ENCODE data around the gene RHOBTB3. TPM values are rescaled to one million over a fixed set of nuclear protein-coding genes. Genes with fewer than 3 reads are reported as not detected.

Gene RHOBTB3
- total and polyA plus RNA-seq, 12 donors: 15.0 to 124 (median 90.4) TPM

GRCh38 chr5:95808013-95808685, 77.0 kb downstream of the RHOBTB3 start:
- DNase-seq (no peak), ATAC-seq (peak in 2 of 8 donors; percentile 0 to 10)
- intact Hi-C loops (cut with DNase I): loop anchor here in 1 of 10 donors (2.0 kb wide), 1 partner anchor 15 kb away; the partner anchor contains the start of gene GLRX
- no peak for TF ChIP-seq CTCF (IDR thresholded peaks at IDR 0.05)
- peaks cover 0 to 12% (median 0%) of the 10 kb centered on the region in 11 donors for H3K9me3 ChIP-seq
- WGBS, 2 donors: 71 to 72% methylated on average over 7 of the region's 7 CpGs
- peak overlapping the region; percentile 44 to 89 (median 83) for H3K27ac ChIP-seq
- peak overlapping the region in 5 of 10 donors; percentile 7 to 31 (median 15) for H3K4me3 ChIP-seq
- H3K36me3 ChIP-seq: peaks cover 0 to 18% (median 0%) of the 10 kb centered on the region in 9 donors
- no peaks in the 10 kb centered on the region for H3K27me3 ChIP-seq
- H3K4me1 ChIP-seq: peaks cover 11 to 73% (median 48%) of the 10 kb centered on the region in 9 donors

- peaks cover 11 to 73% (median 53%) of the 10 kb centered on the region in 9 donors for H3K4me1 ChIP-seq
- peaks cover 0 to 25% (median 5%) of the 10 kb centered on the region in 9 donors for H3K36me3 ChIP-seq
- H3K27ac ChIP-seq: peak overlapping the region; percentile 44 to 89 (median 83)
- intact Hi-C loops (cut with DNase I): loop anchor here in 1 of 10 donors (2.0 kb wide), 1 partner anchor 14 kb away; the partner anchor contains the start of gene GLRX
- H3K27me3 ChIP-seq: no peaks in the 10 kb centered on the region
- DNase-seq: peak; percentile 76 to 88
- 15 to 20% methylated on average over 10 of the region's 10 CpGs for WGBS, 2 donors
- peak overlapping the region in 5 of 10 donors; percentile 7 to 31 (median 18) for H3K4me3 ChIP-seq
- no peak for TF ChIP-seq CTCF (IDR thresholded peaks at IDR 0.05)
- peak; percentile 94 to 97 (median 95) for ATAC-seq
- peaks cover 0 to 12% (median 0%) of the 10 kb centered on the region in 11 donors for H3K9me3 ChIP-seq
These were observed 77.7 kb downstream of the RHOBTB3 start for GRCh38 chr5:95808686-95809413.

GRCh38 chr5:95809414-95809960, 78.4 kb downstream of the RHOBTB3 start:
- Histone ChIP-seq H3K4me3 (peak overlapping the region in 4 of 10 donors; percentile 7 to 31 (median 16)), H3K27me3 (no peaks in the 10 kb centered on the region), H3K27ac (peak overlapping the region; percentile 44 to 89 (median 83)), H3K4me1 (peaks cover 11 to 70% (median 53%) of the 10 kb centered on the region in 9 donors), H3K36me3 (peaks cover 0 to 31% (median 10%) of the 10 kb centered on the region in 9 donors), H3K9me3 (peaks cover 0 to 11% (median 0%) of the 10 kb centered on the region in 11 donors)
- 24 to 29% methylated on average over 2 of the region's 2 CpGs for WGBS, 2 donors
- DNase-seq (peak in 1 of 2 donors; percentile 34), ATAC-seq (peak; percentile 30 to 81 (median 71))
- intact Hi-C loops (cut with DNase I): loop anchor here in 1 of 10 donors (2.0 kb wide), 1 partner anchor 13 kb away; the partner anchor contains the start of gene GLRX
- no peak for TF ChIP-seq CTCF (IDR thresholded peaks at IDR 0.05)
